22Rv1 (cell line): ENCODE measurements around the gene PSMD11.

Experiments used
- CTCF ChIP-seq: fragments of 450-650 bp; IDR thresholded peaks from 2 replicates; pipeline ENCODE4 v1.5.1; 2017; ENCODE audit warnings: mild to moderate bottlenecking
- ZFX ChIP-seq: fragments of 450-650 bp; IDR thresholded peaks from 2 replicates; pipeline ENCODE4 v1.6.1; 2017; ENCODE audit warnings: antibody characterized with exemption, borderline replicate concordance

- TF ChIP-seq CTCF (no peak), ZFX (no peak)
These were observed 59.2 kb downstream of the PSMD11 start for GRCh38 chr17:32503251-32504165.
